Panc1 (cell line): Measurements from ENCODE around the gene SPATA45.

Experiments used
- CTCF ChIP-seq: fragments of 450-650 bp; IDR thresholded peaks from 2 replicates; pipeline ENCODE4 v1.5.1; 2017; ENCODE audit warnings: mild to moderate bottlenecking
- POLR2AphosphoS5 ChIP-seq: IDR thresholded peaks from 2 replicates; pipeline ENCODE4 v1.6.1; 2012; ENCODE audit warnings: mild to moderate bottlenecking, low read depth, low read length, moderate library complexity
- SIN3A ChIP-seq: IDR thresholded peaks from 2 replicates; pipeline ENCODE4 v1.6.1; 2012; ENCODE audit warnings: low read depth, mild to moderate bottlenecking, low read length, moderate library complexity, borderline replicate concordance; ENCODE audit not compliant: insufficient read depth

DNA sequence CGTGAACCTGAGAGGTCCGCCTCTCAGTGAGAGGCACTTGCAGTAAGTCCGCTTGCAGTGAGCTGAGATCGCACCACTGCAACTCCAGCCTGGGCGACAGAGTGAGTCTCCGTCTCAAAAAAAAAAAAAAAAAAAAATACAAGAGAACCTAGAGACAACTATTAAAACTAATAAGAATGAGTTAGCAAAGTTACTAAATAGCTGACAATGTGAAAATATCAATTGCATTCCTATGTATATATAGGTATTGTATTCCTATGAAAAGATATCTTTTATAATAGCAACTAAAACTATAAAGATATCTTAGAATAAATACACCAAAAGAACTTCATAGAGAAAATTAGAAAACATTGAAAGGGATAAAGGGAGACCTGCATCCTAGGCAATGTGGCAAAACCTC lies 31.0 kb upstream of the SPATA45 start:
- TF ChIP-seq CTCF: no peak
- no peak for TF ChIP-seq POLR2AphosphoS5
- TF ChIP-seq SIN3A: no peak
